IPS-NIHi7 (cell line): ENCODE results near the gene DOCK8.

Experiments used
- DNase-seq: peaks from one replicate; pipeline ENCODE4 v3.0.0; 2012; ENCODE audit warnings: mixed read lengths; ENCODE audit errors: extremely low spot score

Gene DOCK8

GRCh38 chr9:266228-266627 lies 51.6 kb downstream of the DOCK8 start:
- no peak for DNase-seq

GRCh38 chr9:268616-269015 lies 54.0 kb downstream of the DOCK8 start:
- no peak for DNase-seq

GRCh38 chr9:269081-269711 lies 54.5 kb downstream of the DOCK8 start:
- DNase-seq: no peak

- DNase-seq: no peak
These were observed 56.1 kb downstream of the DOCK8 start for GRCh38 chr9:270657-271237.

GRCh38 chr9:272251-273213 lies 57.9 kb downstream of the DOCK8 start:
- no peak for DNase-seq

- no peak for DNase-seq
These were observed 59.7 kb downstream of the DOCK8 start for GRCh38 chr9:274406-274805.

- no peak for DNase-seq
These were observed 63.1 kb downstream of the DOCK8 start for GRCh38 chr9:277601-278295.

GRCh38 chr9:278651-279050 lies 64.0 kb downstream of the DOCK8 start:
- DNase-seq: no peak

- DNase-seq: no peak
These were observed 65.0 kb downstream of the DOCK8 start for GRCh38 chr9:279674-280073.

- no peak for DNase-seq
These were observed 67.3 kb downstream of the DOCK8 start for GRCh38 chr9:281741-282645.

- DNase-seq: no peak
These were observed 71.5 kb downstream of the DOCK8 start for GRCh38 chr9:286071-286740.

- no peak for DNase-seq
These were observed 74.5 kb downstream of the DOCK8 start for GRCh38 chr9:289121-289520.

- no peak for DNase-seq
These were observed 78.2 kb downstream of the DOCK8 start for GRCh38 chr9:292915-293314.

- DNase-seq: no peak
These were observed 80.9 kb downstream of the DOCK8 start for GRCh38 chr9:295576-295975.

GRCh38 chr9:296411-296810 lies 81.7 kb downstream of the DOCK8 start:
- DNase-seq: no peak

GRCh38 chr9:297104-297972 lies 82.7 kb downstream of the DOCK8 start:
- DNase-seq: no peak

- no peak for DNase-seq
These were observed 88.8 kb downstream of the DOCK8 start for GRCh38 chr9:303502-303901.

GRCh38 chr9:304106-304505 lies 89.4 kb downstream of the DOCK8 start:
- DNase-seq: no peak

GRCh38 chr9:304519-305185 lies 90.0 kb downstream of the DOCK8 start:
- DNase-seq: peak; percentile 49
